Stimulated activated CD8-positive, alpha-beta memory T cell treated with anti-CD3 and anti-CD28 coated beads, Interleukin-15, amount 100 ng/mL, for 48 hours (primary cell): ENCODE results near the gene BCAS3.
"Not testable (repeated sequence)": the region's sequence is repeated elsewhere in the genome, so short reads cannot be mapped to it uniquely, and the experiment has no call there.

ENCODE experiments used
- DNase-seq, 2 donors: peaks; one replicate each; pipeline ENCODE4 v3.0.0-alpha.2; 2020; ENCODE audit warnings: low read depth in 2 of 2

The BCAS3 gene

GRCh38 chr17:60744355-60744966 is 66.8 kb downstream of the BCAS3 start:
- no peak for DNase-seq

DNA sequence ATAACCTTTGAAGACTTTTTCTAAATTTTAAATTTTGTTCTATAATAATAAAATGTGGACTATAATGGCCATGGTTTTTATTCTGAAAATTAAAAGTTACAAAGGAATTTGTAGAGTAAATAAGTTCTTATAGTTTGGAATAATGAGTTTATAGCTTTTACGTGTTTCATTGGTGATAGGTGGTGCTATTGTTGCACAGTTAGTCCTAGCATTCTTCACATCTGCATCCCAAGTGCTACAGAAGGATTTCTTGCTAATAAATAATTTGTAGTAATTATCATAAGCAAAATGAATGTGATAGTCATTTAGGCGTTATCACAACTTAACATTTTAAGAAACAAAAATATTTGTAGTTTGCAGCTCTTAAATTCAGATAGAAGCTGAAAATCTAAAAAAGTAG is 67.9 kb downstream of the BCAS3 start:
- no peak for DNase-seq

DNA sequence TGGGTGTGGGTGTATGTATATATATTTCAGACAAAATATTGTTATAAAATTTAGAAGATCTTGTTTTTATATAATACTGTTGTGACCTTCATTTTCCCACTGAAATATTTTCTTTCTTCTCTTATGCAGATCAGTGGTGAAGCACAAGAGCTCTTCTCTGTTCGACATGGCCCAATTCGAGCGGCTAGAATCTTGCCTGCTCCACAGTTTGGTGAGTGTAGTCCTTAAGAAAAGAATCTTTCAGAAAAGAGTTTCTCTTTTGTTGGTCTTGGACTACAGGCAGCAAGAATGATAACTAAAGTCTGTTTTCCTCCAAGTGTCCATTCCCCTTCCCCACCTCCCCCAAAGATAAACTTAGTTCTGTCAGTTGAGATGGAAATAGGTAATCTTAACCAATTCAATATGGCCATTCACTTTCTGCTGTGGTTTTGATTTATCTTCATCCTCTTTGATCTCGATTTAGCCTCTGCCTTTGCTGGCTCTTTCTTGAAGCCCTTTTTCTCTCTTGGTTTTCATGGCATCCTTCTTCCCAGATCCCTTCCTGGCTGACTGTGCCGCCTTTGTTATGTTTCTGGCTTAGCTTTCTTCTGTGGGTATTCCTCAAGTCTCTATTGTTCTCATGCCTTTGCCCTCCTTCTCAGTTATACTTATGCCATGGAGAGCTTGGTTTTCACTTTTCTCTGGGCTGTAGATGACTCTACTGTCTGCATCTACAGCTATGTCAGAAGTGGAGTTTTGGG is 69.6 kb downstream of the BCAS3 start:
- no peak for DNase-seq

DNA sequence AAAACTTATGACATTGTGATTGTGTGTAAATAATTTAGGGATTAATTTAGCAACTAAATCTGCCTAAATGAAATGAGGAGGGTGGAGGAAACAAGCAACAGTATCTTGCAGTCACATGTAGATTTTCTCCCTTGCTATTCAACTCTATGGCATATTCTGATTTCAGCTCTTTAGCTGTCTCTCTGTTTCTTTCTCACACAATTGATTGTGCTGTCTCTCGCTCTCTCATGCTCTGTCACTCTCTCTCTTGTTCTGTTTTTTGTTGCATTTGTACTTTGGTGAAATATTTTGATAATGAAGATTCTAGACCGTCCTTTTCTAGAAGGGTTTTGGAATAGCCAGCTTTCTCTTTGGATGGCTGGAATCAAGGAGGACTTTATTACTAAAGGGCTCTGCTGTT is 70.6 kb downstream of the BCAS3 start:
- no peak for DNase-seq

GRCh38 chr17:60749050-60749449 is 71.4 kb downstream of the BCAS3 start:
- no peak for DNase-seq

GRCh38 chr17:60749708-60750107 is 72.1 kb downstream of the BCAS3 start:
- no peak for DNase-seq

DNA sequence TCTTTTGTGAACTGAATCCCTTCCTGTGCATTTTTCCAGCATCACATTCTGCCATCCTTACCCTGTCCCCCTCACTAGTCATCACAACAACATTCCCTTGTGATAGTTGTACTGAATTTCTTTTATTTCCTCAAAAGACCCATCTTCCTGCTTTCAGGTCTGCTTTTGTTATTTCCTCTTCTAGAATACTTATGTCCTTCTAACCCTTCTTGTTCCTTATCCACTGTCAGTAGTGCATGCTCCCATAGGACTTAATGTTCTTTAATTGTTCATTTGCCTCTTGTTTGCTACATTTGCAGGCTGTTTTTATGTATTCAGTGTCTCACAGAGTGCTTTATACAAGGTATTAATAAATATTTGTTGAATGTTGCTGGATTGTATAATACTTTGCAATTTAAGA is 73.0 kb downstream of the BCAS3 start:
- no peak for DNase-seq

DNA sequence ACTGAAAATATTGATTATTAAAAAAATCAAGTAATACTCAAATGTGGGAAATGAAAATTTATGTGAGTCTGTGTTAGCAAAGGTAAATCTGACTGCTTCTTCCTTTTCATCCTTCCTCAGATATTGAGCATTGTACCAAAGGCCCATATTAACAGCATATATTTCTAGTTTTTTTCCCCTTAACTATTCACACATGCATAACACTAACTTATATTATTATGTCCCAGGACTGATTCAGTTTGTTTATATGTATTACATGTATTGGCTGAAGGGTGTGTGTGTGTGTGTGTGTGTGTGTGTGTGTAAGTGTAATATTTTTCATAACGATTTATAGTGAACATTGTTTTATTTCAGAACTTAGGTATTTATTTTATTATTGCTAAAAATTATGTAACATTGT is 74.2 kb downstream of the BCAS3 start:
- DNase-seq: no peak

DNA sequence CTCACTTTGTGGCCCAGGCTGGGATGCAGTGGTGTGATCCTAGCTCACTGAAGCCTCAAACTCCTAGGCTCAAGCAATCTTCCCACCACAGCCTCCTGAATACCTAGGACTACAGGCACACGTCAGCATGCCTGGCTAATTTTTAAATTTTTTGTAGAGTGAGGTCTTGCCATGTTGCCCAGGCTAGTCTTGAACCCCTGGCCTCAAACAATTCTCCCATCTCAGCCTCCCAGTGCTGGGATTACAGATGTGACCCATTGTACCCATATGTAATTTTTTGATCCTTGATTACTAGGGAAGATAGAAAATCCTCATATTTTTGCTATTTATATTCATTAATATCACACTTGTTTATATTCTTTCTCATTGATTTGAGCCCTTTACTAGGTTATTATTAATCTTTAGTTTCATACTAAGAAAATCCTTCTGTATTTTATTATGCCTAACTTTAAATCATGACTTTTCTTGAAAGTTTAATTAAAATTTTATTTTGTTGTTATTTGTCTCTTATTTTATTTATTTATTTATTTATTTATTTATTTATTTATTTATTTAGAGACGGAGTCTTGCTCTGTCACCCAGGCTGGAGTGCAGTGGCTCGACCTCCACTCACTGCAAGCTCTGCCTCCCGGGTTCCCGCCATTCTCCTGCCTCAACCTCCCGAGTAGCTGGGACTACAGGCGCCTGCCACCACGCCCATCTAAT is 75.4 kb downstream of the BCAS3 start:
- no peak for DNase-seq

- DNase-seq: no peak
Observed at GRCh38 chr17:60754057-60754604, 76.5 kb downstream of the BCAS3 start.

DNA sequence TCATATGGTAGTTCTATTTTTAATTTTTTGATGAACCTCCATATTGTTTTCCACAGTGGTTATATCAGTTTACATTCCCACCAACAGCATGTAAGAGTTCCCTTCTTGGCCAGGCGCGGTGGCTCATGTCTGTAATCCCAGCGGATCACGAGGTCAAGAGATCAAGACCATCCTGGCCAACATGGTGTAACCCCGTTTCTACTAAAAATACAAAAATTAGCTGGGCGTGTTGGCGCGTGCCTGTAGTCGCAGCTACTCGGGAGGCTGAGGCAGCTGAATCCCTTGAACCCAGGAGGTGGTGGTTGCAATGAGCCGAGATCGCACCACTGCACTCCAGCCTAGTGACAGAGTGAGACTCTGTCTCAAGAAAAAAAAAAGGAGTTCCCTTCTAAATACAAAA is 79.1 kb downstream of the BCAS3 start:
- not testable (repeated sequence) for DNase-seq

GRCh38 chr17:60757437-60757836 is 79.8 kb downstream of the BCAS3 start:
- DNase-seq: no peak

- DNase-seq: no peak
Observed at GRCh38 chr17:60759756-60760155, 82.1 kb downstream of the BCAS3 start.

- not testable (repeated sequence) for DNase-seq
Observed at GRCh38 chr17:60761301-60761700, 83.7 kb downstream of the BCAS3 start.

DNA sequence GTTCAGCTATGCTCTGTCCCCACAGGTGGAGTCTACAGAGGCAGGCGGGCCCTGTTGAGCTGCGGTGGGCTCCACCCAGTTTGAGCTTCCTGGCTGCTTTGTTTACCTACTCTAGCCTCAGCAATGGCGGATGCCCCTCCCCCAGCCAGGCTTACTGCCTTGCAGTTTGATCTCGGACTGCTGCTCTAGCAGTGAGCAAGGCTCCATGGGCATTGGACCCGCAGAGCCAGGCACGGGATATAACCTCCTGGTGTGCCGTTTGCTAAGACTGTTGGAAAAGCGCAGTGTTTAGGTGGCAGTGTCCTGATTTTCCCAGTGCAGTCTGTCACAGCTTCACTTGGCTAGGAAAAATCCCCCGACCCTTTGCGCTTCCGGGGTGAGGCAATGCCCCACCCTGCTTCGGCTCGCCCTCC is 89.1 kb downstream of the BCAS3 start:
- no peak for DNase-seq

GRCh38 chr17:60767744-60768308 is 90.2 kb downstream of the BCAS3 start:
- DNase-seq: no peak

GRCh38 chr17:60769327-60769726 is 91.7 kb downstream of the BCAS3 start:
- DNase-seq: no peak

GRCh38 chr17:60770946-60771422 is 93.3 kb downstream of the BCAS3 start:
- DNase-seq: no peak

DNA sequence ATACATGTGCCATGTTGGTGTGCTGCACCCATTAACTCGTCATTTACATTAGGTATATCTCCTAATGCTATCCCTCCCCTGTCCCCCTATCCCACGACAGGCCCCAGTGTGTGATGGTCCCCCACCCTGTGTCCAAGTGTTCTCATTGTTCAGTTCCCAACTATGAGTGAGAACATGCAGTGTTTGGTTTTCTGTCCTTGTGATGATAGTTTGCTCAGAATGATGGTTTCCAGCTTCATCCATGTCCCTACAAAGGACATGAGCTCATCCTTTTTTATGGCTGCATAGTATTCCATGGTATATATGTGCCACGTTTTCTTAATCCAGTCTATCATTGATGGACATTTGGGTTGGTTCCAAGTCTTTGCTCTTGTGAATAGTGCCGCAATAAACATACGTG is 94.0 kb downstream of the BCAS3 start:
- DNase-seq: not testable (repeated sequence)

GRCh38 chr17:60773552-60773951 is 95.9 kb downstream of the BCAS3 start:
- DNase-seq: no peak

- DNase-seq: no peak
Observed at GRCh38 chr17:60781880-60782412, 104.3 kb downstream of the BCAS3 start.

DNA sequence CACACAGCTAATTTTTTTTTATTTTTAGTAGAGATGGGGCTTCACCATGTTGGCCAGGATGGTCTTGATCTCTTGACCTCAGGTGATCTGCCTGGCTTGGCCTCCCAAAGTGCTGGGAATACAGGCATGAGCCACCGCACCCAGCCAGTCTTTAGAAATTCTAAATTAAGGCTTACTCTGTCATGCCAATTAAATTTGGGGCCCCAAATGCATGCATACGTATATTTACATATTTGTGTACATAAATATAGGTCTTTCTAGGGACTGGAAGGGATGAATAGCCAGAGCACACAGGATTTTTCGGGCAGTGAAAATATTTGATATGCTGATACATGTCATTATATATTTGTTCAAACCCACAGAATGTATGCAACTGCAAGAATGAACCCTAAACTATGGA is 105.1 kb downstream of the BCAS3 start:
- DNase-seq: no peak
